ENCODE data around the gene BICDL2. TPM values are rescaled to one million over a fixed set of nuclear protein-coding genes. Genes with fewer than 3 reads are reported as not detected.

Gene BICDL2
- total and polyA plus RNA-seq, 2 of the 8 experiments (the other 6 are each of a cell fraction or from before 2014, with no cell fraction given) = 7.3 to 15.9 TPM

GRCh38 chr16:2987833-2988232, 48.9 kb downstream of the BICDL2 start (continued):
- no peak for TF ChIP-seq TEAD4 (IDR thresholded peaks at IDR 0.05; ENCODE audit: low read depth, low read length)
- no peak for TF ChIP-seq GTF2F1 (IDR thresholded peaks at IDR 0.05; ENCODE audit: borderline replicate concordance, low read depth, low read length)
- no peak for TF ChIP-seq HDAC6 (IDR thresholded peaks at IDR 0.05; ENCODE audit: low read depth, low read length)
- no peak for TF ChIP-seq BCL11A (IDR thresholded peaks at IDR 0.05; ENCODE audit: low read depth in 2 of 2, low read length in 2 of 2)
- TF ChIP-seq CREB1 (IDR thresholded peaks at IDR 0.05) = no peak
- TF ChIP-seq TBP (IDR thresholded peaks at IDR 0.05; ENCODE audit: low read depth, low read length) = no peak
- no peak for TF ChIP-seq KDM5A (IDR thresholded peaks at IDR 0.05; ENCODE audit: low read length)
- TF ChIP-seq TAF7 (optimal IDR thresholded peaks at IDR 0.05; ENCODE audit: borderline replicate concordance, low read depth, low read length) = no peak

Measured in H1 (cell line).